Stimulated activated CD4-positive, alpha-beta T cell treated with anti-CD3 and anti-CD28 coated beads, Interleukin-1b, Interleukin-23, amount 100 ng/mL, for 48 hours (primary cell): ENCODE results near the gene PIGL.
"Not testable (repeated sequence)": the region's sequence is repeated elsewhere in the genome, so short reads cannot be mapped to it uniquely, and the experiment has no call there.

Experiments used
- DNase-seq: peaks from one replicate; pipeline ENCODE4 v3.0.0-alpha.2; 2020

PIGL gene

GRCh38 chr17:16222406-16222805 is 5.4 kb downstream of the PIGL start:
- no peak for DNase-seq

GRCh38 chr17:16229912-16230561 is 13.0 kb downstream of the PIGL start:
- not testable (repeated sequence) for DNase-seq

GRCh38 chr17:16232391-16232790 is 15.4 kb downstream of the PIGL start:
- no peak for DNase-seq

DNA sequence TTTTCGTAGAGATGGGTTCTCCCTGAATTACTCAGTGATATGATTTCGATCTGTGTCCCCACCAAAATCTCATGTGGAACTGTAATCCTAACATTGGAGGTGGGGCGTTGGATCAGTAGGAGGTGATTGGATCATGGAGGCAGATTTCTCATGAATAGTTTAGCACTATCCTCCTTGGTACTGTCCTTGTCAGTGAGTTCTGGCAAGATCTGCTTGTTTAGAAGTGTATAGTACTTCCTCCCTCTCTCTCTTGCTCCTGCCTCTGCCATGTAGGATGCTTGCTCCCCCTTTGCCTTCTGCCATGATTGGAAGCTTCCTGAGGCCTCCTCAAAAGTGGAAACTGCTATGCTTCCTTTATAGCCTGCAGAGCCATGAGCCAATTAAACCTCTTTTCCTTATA is 22.9 kb downstream of the PIGL start:
- DNase-seq = no peak

- DNase-seq = no peak
Measured at GRCh38 chr17:16241906-16242399, 24.9 kb downstream of the PIGL start.

DNA sequence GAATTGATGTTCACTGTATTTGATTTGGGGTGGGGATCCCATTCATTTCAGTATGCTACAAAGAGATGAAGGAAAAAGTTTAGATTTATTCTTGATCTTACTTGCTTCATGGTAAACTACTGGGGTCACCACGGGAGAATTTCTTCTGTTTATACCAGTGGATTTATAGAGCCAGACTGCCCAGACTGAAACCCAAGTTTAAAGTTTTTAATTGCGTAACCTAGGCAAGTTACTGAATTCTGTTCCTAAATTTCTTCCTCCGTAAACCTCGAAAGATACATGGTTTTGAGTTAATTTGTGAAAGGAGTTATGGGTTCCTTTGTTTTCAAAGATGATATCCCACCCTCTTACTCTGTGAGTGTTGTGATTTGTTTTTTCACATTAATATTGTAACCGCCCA is 26.4 kb downstream of the PIGL start:
- DNase-seq = no peak

- peak; percentile 38 for DNase-seq
Measured at GRCh38 chr17:16243801-16244567, 27.0 kb downstream of the PIGL start.

- DNase-seq = no peak
Measured at GRCh38 chr17:16247586-16247984, 30.6 kb downstream of the PIGL start.

DNA sequence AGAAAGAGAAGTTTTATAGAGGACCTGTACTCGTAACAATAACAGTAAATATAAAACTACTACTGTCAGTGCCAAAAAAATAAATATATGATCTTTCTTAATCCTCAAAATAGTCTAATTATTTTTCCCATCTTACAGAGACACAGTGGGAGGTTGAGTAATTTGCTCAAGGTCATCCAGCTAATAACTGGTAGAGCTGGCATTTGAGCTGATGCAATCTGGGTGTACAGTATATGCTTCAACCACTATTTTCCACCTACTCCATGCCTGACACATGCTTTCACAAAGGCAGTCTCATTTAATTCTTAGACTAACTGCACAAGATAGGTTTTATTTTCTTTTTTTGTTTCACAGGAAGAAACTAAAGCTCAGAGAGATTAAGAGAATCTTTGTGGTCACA is 33.6 kb downstream of the PIGL start:
- no peak for DNase-seq

- DNase-seq = no peak
Measured at GRCh38 chr17:16251043-16251442, 34.0 kb downstream of the PIGL start.

GRCh38 chr17:16251556-16251955 is 34.5 kb downstream of the PIGL start:
- no peak for DNase-seq

DNA sequence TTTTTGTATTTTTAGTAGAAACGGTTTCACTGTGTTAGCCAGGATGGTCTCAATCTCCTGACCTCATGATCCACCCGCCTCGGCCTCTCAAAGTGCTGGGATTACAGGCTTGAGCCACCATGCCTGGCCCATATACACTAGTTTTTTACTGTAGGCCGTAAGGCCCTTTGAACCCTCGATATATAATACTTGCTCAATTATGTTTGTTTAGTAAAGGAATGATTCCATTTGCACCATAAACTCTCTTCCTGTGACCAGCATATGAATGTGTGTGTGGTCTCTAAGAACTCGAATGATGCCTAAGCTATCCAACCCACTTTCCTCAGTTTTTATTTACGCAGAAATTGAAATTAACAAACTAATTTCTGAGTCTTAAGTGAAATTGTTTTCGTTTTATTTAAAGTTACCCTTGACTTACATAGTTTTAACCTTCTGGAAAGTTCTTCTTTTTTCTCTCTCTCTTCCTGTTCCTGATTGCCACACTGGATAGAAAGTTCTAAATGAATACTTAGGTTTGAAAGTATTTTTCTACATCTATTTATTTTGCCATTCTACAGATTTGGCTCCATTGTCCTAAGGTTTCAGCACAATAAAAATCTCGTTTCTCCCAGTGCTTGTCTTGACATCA is 37.9 kb downstream of the PIGL start:
- DNase-seq = no peak

- DNase-seq = no peak
Measured at GRCh38 chr17:16255481-16255921, 38.5 kb downstream of the PIGL start.

- no peak for DNase-seq
Measured at GRCh38 chr17:16258901-16259300, 41.9 kb downstream of the PIGL start.

GRCh38 chr17:16259926-16260325 is 42.9 kb downstream of the PIGL start:
- no peak for DNase-seq

DNA sequence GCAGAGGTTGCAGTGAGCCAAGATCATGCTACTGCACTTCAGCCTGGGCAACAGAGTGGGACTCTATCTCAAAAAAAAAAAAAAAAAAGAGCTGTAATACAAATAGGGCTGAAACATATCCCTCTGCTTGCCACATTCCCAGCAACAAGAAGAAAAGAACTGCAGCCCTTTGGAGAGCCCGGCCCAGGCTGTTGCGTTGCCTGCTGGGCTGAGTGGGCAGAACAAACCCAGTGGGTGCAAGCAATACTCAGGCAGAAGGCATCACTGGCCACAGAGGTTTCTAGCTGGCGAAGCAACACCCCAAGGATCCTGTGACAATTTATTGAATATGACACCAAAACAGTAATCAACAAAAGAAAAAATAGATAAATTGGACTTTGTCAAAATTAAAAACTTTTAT is 44.0 kb downstream of the PIGL start:
- no peak for DNase-seq

- DNase-seq = no peak
Measured at GRCh38 chr17:16262201-16262600, 45.2 kb downstream of the PIGL start.

DNA sequence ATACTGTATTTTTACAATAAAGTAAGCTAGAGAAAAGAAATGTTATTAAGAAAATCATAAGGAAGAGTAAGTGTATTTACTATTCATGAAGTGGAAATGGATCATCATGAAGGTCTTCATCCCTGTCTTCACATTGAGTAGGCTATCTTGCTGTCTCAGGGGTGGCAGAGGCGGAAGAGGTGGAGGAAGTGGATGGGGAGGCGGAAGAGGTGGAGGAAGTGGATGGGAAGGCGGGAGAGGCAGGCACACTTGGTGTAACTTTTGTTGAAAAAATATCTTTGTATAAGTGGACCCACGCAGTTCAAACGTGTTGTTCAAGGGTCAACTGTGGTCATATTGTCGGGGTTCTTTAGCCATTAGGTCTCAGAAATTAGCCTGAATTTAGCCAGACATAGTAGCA is 50.2 kb downstream of the PIGL start:
- no peak for DNase-seq

DNA sequence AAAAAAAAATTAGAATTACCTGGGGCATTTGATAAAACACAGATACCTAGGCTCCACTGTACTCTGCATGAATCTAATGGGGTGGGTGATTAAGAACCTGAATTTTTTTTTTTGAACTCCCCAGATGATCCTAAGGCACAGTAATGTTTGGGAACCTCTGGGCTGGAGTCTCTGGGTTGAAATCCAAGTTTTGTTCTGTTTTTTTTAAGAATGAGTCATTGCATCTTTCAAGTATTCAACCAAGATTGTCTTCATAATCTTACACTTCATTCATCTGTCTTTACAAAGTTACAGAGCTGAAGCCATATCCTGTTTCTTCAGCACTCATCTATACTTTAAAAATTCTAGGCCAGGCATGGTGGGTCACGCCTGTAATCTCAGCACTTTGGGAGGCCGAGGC is 52.6 kb downstream of the PIGL start:
- DNase-seq = no peak

DNA sequence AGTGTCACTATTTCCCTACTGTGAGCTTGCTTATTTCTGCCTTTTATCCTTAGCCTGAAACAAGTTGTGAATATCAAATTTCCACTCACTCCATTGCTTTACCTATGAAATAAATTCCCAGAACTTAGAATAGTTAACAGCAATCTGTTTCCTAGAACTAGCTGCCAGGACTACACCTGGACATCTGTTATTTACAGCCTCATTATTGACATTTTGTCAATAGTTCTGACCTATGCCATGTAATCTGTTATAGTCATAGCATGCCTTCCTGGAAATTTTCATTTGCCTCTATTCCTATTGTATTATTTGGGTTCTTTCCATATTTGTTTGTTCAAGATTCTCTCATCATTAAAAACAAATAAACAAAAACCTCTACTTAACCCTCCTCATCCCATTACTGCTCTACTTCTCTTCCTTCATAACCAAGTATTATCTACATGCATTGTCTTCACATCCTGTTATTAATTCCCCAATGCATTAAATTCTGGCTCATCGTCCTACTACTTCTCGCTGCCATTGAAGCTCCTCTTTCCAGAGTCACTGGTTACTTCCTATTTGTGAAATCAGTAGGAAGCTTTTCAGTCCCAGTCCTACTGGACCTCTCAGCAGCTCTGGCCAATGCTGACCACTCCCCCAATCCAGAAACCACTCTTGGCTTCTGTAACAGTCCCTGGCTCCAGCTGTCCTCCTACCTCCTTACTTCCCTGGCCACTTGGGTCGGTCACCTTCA is 55.3 kb downstream of the PIGL start:
- no peak for DNase-seq

- no peak for DNase-seq
Measured at GRCh38 chr17:16273499-16273898, 56.5 kb downstream of the PIGL start.

DNA sequence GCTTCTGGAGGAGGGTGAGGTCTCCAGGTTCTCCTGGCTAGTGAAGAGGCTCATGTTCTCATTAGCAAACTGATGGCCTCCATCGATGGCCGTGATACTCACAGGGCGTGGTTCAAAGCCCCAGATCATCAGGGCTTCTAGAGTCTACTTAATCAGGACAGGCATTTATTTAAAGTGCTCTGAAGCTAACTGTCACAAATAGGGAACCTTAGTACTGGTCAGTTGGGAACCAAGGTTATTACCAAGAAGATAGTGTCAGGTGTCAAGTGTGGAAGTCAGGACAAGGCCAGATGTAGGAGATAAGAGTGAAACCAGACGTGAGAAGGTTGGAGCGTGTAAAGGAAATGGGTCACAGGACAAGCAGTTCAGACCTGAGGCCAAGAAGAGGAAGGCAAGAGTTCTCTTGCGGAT is 56.9 kb downstream of the PIGL start:
- DNase-seq = no peak

DNA sequence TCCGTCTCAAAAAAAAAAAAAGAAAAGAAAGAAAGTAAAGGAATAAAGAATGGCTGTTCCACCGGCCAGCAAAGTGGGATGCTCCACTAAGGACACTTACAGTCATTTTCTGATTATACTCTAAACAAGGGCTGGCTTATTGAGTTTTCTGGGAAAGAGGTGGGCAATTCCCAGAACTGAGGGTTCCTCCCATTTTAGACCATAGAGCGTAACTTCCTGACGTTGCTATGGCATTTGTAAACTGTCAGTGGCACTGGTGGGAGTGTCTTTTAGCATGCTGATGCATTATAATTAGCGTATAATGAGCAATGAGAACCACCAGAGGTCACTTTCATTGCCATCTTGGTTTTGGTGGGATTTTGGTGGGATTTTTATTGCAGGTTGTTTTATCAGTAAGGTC is 58.0 kb downstream of the PIGL start:
- no peak for DNase-seq
